OCI-LY7 (cell line): ENCODE measurements around the gene SYNGR3. TPM values are rescaled to one million over a fixed set of nuclear protein-coding genes. Genes with fewer than 3 reads are reported as not detected.

Experiments used
- BruUV-seq: library from RNA; stranded (reverse); fragments of 400-500 nt; replicated peaks from 2 replicates; lab custom pipeline; 2021; lab: Mats Ljungman, UMichigan
- CTCF ChIA-PET: fragments of 300-600 bp; sonication (Branson Sonifier 250); formaldehyde crosslinking; loops from one replicate; lab custom pipeline; 2022; ENCODE audit warnings: antibody characterized with exemption; ENCODE audit not compliant: unreplicated experiment; lab: Charles Lee
- POLR2A ChIA-PET: fragments of 300-600 bp; sonication (Branson Sonifier 250); formaldehyde crosslinking; loops from one replicate; lab custom pipeline; 2022; ENCODE audit warnings: antibody characterized with exemption; lab: Charles Lee
- DNase-seq: peaks from one replicate; pipeline ENCODE4 v3.0.0-alpha.2; 2015; ENCODE audit warnings: low spot score
- H2AFZ ChIP-seq: fragments of 200-600 bp; sonication (generic), shearing (Covaris generic); 2 replicates; pipeline ENCODE4 v1.6.1; 2014; ENCODE audit warnings: mild to moderate bottlenecking, antibody characterized with exemption, low read length, moderate library complexity
- H3K27ac ChIP-seq: fragments of 200-600 bp; sonication (generic); 2 replicates; pipeline ENCODE4 v1.5.1; 2014; ENCODE audit warnings: mixed run types, low read depth, mild to moderate bottlenecking, moderate library complexity, low read length, inconsistent platforms; ENCODE audit not compliant: poor library complexity, severe bottlenecking
- H3K36me3 ChIP-seq: fragments of 200-600 bp; sonication (generic); 2 replicates; pipeline ENCODE4 v1.6.1; 2014; ENCODE audit warnings: mild to moderate bottlenecking, antibody characterized with exemption, low read length, moderate library complexity, mixed read lengths; ENCODE audit not compliant: insufficient read depth
- H3K4me1 ChIP-seq: fragments of 200-600 bp; sonication (generic); 2 replicates; pipeline ENCODE4 v1.5.1; 2014; ENCODE audit warnings: mild to moderate bottlenecking, low read length; ENCODE audit not compliant: insufficient read depth, poor library complexity, severe bottlenecking
- H3K4me2 ChIP-seq: fragments of 200-600 bp; sonication (generic); 2 replicates; pipeline ENCODE4 v1.6.1; 2014; ENCODE audit warnings: mild to moderate bottlenecking, low read length
- H3K4me3 ChIP-seq: fragments of 200-600 bp; sonication (generic); 2 replicates; pipeline ENCODE4 v1.5.1; 2014; ENCODE audit warnings: mild to moderate bottlenecking, low read depth, low read length; ENCODE audit not compliant: poor library complexity, severe bottlenecking
- H3K79me2 ChIP-seq: fragments of 200-600 bp; sonication (generic); 2 replicates; pipeline ENCODE4 v1.6.1; 2016; ENCODE audit warnings: low read depth, mild to moderate bottlenecking, low read length, moderate library complexity, mixed read lengths; ENCODE audit not compliant: insufficient read depth
- H3K9me2 ChIP-seq: fragments of 200-600 bp; sonication (generic); 2 replicates; pipeline ENCODE4 v1.6.1; 2016; ENCODE audit warnings: mild to moderate bottlenecking, low read length, mixed read lengths; ENCODE audit not compliant: insufficient read depth
- H3K9me3 ChIP-seq: fragments of 200-600 bp; sonication (generic); 2 replicates; pipeline ENCODE4 v1.6.1; 2014; ENCODE audit warnings: mild to moderate bottlenecking, mixed run types, low read length, mixed read lengths
- H4K20me1 ChIP-seq: fragments of 200-600 bp; sonication (generic); 2 replicates; pipeline ENCODE4 v1.6.1; 2014; ENCODE audit warnings: mild to moderate bottlenecking, antibody characterized with exemption, low read length, moderate library complexity, mixed read lengths; ENCODE audit not compliant: insufficient read depth
- CTCF ChIP-seq: fragments of 200-600 bp; sonication (generic); conservative IDR thresholded peaks from 2 replicates; pipeline ENCODE4 v1.5.1; 2014; ENCODE audit warnings: mild to moderate bottlenecking, antibody characterized with exemption, low read length, moderate library complexity, mixed read lengths
- EZH2phosphoT487 ChIP-seq: fragments of 200-600 bp; sonication (generic); IDR thresholded peaks from 2 replicates; pipeline ENCODE4 v1.6.1; 2018; ENCODE audit warnings: low read depth, borderline replicate concordance, mild to moderate bottlenecking, mixed run types, antibody characterized with exemption, low read length, moderate library complexity, mixed read lengths
- intact Hi-C: fragments of 100-400 bp; cut with micrococcal nuclease; formaldehyde crosslinking; loops from one replicate; pipeline ENCODE4 v1.10.0; 2022; ENCODE audit not compliant: unreplicated experiment
- total RNA-seq, 2 experiments: library from RNA; depleted of rRNA in 1 of 2; stranded (reverse); fragments of >200 nt in 1 of 2; shearing (Covaris generic) in 1 of 2; gene quantifications; 2 replicates each; pipeline ENCODE4 v1.2.3, GENCODE V29; 2014 to 2022

The SYNGR3 gene
- total RNA-seq, 2 experiments from 2014 or later, result 10.3 to 11.1 TPM

DNA sequence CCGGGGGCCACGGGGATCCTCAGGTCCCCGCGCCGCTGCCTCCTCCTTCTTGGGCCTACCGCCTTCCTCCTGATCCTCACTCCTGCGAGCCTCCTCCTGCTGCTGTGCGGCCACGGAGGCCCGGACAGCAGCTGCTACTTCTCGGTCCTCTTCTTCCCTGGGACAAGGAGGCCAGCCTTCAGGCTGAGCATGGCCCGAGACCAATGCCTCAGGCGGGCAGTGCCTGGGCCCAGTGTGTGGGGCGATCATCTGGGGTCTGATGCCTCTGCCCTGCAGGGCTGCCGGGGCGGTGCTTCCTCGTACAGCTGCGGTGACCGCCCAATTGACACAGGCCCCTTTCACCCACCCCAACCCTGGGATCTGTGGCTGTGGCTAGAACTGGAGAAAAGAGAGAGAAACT, 11.3 kb downstream of the SYNGR3 start:
- no peak overlapping the region for H2AFZ ChIP-seq
- DNase-seq, result no peak
- H3K4me2 ChIP-seq, result no peak overlapping the region
- H3K9me3 ChIP-seq, result no peaks in the 10 kb centered on the region
- H3K79me2 ChIP-seq, result no peaks in the 10 kb centered on the region; the same call in 1 of the 2 replicates
- intact Hi-C loops, result no loop called here
- peaks cover 9% of the 10 kb centered on the region for H3K4me1 ChIP-seq
- POLR2A ChIA-PET, result no interaction called here
- no peak overlapping the region for H3K4me3 ChIP-seq
- no TSS peak for BruUV-seq
- H4K20me1 ChIP-seq, result no peaks in the 10 kb centered on the region; the same call in 1 of the 2 replicates
- no peaks in the 10 kb centered on the region for H3K9me2 ChIP-seq
- no peak overlapping the region for H3K27ac ChIP-seq
- no peak for TF ChIP-seq EZH2phosphoT487
- TF ChIP-seq CTCF, result no peak
- CTCF ChIA-PET, result no interaction called here
- H3K36me3 ChIP-seq, result peaks cover 78% of the 10 kb centered on the region

DNA sequence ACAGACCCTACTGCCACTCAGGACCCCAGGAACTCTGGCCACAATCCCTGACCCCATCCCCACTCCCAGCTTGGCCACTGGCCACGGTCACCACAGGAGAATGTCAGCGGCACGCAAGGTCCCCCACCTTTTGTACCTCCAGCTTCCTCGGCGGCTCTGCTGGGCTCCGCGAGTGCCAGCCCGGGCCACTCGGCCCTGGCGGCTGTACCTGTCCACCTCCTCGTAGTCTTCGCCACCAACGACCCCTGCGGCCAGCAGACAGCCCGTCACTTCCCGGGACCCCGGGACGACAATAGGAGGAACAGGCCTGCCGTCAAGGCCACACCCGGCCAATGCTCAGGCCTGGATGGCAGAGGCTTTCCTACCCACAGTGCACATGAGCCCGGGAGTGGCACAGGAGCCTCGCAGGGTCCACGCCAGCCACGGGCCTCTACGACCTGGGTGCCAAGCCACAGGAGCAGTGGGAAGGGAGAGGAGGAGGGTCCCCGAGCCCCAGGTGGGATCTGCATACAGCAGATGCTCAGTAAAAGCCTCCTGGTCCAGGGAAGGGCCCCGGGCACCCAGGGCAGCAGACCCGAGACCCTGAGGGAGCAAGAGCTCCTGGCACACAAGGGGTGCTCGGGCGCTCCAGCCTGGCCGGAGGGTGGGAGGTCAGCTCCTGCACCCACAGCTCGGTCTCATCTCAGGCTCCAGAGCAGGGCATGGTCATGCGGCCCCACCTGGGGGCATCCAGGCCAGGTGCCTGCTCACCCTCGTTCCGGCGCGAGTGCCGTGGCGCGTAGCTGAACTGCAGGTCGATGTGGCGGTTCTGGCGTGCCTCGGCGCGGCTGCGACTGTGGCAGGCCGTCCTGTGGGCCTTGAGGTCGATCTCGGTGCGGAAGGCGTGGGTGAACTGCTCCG, 11.9 kb downstream of the SYNGR3 start:
- Histone ChIP-seq H2AFZ (no peak overlapping the region), H3K27ac (no peak overlapping the region), H3K9me3 (no peaks in the 10 kb centered on the region), H4K20me1 (no peaks in the 10 kb centered on the region; the same call in 1 of the 2 replicates), H3K9me2 (no peaks in the 10 kb centered on the region), H3K79me2 (peaks cover 5% of the 10 kb centered on the region; the same call in 1 of the 2 replicates), H3K4me1 (peaks cover 9% of the 10 kb centered on the region), H3K36me3 (peaks cover 73% of the 10 kb centered on the region), H3K4me2 (no peak overlapping the region), H3K4me3 (no peak overlapping the region)
- ChIA-PET CTCF (no interaction called here), POLR2A (no interaction called here)
- TF ChIP-seq EZH2phosphoT487 (no peak), CTCF (no peak)
- DNase-seq, result no peak
- intact Hi-C loops, result no loop called here
- no TSS peak for BruUV-seq
